ENCODE data around the gene DCST1. TPM values are rescaled to one million over a fixed set of nuclear protein-coding genes. Genes with fewer than 3 reads are reported as not detected.
A peak's percentile ranks its signal among the peaks of the same experiment; 100 is the strongest.

Gene DCST1
- polyA plus RNA-seq, 1 experiment = not detected

DNA sequence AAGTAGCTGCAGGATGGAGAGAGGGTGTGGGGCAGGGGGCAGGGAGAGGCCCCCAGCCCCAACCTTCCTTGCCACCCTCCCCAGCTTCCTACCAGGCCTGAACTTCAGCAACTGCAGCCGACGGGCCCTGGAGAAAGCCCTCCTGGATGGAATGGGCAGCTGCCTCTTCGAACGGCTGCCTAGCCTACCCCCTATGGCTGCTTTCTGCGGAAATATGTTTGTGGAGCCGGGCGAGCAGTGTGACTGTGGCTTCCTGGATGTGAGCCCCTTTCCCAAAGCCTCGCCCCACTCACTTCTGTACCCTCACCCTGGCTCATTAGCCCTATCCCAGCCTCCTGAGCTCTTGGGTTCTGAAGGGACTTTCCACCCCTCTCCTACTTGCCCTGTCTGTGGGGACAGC is 23.5 kb downstream of the DCST1 start:
- POLR2A ChIA-PET = no interaction called here
- H3K27ac ChIP-seq (ENCODE audit: low read depth, low read length) = no peak overlapping the region
- H3K4me3 ChIP-seq (ENCODE audit: low read depth, low read length) = no peak overlapping the region
- TF ChIP-seq, protein P1, sequence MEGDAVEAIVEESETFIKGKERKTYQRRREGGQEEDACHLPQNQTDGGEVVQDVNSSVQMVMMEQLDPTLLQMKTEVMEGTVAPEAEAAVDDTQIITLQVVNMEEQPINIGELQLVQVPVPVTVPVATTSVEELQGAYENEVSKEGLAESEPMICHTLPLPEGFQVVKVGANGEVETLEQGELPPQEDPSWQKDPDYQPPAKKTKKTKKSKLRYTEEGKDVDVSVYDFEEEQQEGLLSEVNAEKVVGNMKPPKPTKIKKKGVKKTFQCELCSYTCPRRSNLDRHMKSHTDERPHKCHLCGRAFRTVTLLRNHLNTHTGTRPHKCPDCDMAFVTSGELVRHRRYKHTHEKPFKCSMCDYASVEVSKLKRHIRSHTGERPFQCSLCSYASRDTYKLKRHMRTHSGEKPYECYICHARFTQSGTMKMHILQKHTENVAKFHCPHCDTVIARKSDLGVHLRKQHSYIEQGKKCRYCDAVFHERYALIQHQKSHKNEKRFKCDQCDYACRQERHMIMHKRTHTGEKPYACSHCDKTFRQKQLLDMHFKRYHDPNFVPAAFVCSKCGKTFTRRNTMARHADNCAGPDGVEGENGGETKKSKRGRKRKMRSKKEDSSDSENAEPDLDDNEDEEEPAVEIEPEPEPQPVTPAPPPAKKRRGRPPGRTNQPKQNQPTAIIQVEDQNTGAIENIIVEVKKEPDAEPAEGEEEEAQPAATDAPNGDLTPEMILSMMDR (IDR thresholded peaks at IDR 0.05; ENCODE audit: low read depth, low read length) = no peak
- no peaks in the 10 kb centered on the region; the same call in 1 of the 2 replicates for H3K9me3 ChIP-seq (ENCODE audit: control insufficient read depth, insufficient read depth, low read length)
- DNase-seq (ENCODE audit: low read depth, low spot score) = no peak
- CTCF ChIA-PET = no interaction called here
- H3K27me3 ChIP-seq (ENCODE audit: control insufficient read depth, insufficient read depth, low read length) = no peaks in the 10 kb centered on the region

DNA sequence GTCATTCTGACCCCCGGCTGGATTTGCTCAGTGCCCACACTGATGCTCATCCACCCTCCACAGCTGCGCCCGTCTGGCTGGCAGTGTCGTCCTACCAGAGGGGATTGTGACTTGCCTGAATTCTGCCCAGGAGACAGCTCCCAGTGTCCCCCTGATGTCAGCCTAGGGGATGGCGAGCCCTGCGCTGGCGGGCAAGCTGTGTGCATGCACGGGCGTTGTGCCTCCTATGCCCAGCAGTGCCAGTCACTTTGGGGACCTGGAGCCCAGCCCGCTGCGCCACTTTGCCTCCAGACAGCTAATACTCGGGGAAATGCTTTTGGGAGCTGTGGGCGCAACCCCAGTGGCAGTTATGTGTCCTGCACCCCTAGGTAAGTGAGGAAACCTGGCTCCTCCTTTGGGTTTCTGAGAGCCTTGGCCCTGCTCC is 24.2 kb downstream of the DCST1 start:
- TF ChIP-seq, protein P1 (IDR thresholded peaks at IDR 0.05; ENCODE audit: low read depth, low read length) = 0 out of 2 replicates have a peak, but pooled peaks have one; percentile 14
- Histone ChIP-seq H3K27ac (ENCODE audit: low read depth, low read length) (no peak overlapping the region), H3K4me3 (ENCODE audit: low read depth, low read length) (no peak overlapping the region), H3K27me3 (ENCODE audit: control insufficient read depth, insufficient read depth, low read length) (no peaks in the 10 kb centered on the region), H3K9me3 (ENCODE audit: control insufficient read depth, insufficient read depth, low read length) (no peaks in the 10 kb centered on the region; the same call in 1 of the 2 replicates)
- CTCF ChIA-PET = interaction anchor here (0.6 to 4.6 kb wide), 3 partner anchors 28 to 153 kb away, joined by 3 to 27 read pairs (median 4); no protein-coding TSS in a partner anchor
- no peak for DNase-seq (ENCODE audit: low read depth, low spot score)
- POLR2A ChIA-PET = no interaction called here

DNA sequence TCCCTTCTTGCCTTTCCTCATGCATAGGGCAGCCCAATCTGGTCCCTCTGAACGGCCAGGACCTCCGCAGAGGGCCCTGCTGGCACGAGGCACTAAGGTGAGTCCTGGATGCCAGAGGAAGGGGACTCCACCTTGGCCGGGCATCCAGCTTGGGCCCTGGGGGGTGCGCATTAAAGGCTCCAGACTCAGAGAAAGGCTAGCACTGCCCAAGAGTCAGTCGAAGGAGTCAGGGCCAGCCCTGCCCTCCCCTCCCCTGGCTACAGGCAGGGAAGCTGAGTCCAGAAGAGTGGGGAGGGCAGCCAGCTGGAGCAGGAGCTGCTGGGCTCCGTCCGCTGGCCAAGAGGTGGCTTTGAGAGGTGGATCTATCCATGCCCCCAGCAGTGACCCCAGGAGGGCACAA is 27.1 kb downstream of the DCST1 start:
- ChIA-PET POLR2A (no interaction called here), CTCF (interaction anchor here (0.6 to 4.6 kb wide), 11 partner anchors 9 to 581 kb away, joined by 3 to 29 read pairs (median 6); partner anchors contain the start of genes ADAM15, PBXIP1 and PMVK)
- no peaks in the 10 kb centered on the region; the same call in 1 of the 2 replicates for H3K9me3 ChIP-seq (ENCODE audit: control insufficient read depth, insufficient read depth, low read length)
- no peak overlapping the region for H3K4me3 ChIP-seq (ENCODE audit: low read depth, low read length)
- DNase-seq (ENCODE audit: low read depth, low spot score) = no peak
- TF ChIP-seq, protein P1 (IDR thresholded peaks at IDR 0.05; ENCODE audit: low read depth, low read length) = no peak
- H3K27ac ChIP-seq (ENCODE audit: low read depth, low read length) = no peak overlapping the region
- no peaks in the 10 kb centered on the region for H3K27me3 ChIP-seq (ENCODE audit: control insufficient read depth, insufficient read depth, low read length)

DNA sequence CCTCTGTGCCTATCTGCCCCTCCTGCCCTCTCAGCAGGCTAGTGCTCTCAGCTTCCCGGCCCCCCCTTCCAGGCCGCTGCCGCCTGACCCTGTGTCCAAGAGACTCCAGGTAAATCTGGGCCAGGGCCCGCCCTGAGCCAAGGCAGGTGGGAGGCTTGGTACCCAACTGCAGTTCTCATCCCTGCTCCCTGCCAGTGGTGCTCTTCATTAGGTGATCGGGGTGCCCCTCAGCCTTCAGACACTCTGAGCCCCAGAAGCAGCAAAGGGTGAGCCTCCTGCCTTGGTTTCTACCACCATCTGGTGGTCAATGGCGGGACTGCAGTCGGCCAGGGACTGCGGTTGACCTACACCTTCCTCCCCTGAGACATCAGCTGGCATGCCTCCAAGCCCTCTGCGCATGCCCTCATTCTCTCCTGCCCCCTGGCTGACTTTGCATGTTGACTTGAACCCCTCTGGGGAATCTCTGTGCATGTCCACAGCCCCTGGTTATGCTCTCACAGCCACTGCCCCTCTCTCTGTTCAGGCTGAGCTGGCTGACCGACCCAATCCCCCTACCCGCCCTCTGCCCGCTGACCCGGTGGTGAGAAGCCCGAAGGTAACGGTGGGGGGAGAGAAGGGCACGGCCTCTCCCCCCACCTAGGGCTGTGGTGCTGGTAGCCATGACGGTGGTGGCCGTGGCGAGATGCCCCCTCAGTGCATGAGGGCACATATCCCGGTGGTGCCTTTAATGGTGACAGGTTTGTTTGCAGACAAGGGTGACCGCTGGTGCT is 27.9 kb downstream of the DCST1 start:
- Histone ChIP-seq H3K9me3 (ENCODE audit: control insufficient read depth, insufficient read depth, low read length) (no peaks in the 10 kb centered on the region; the same call in 1 of the 2 replicates), H3K27ac (ENCODE audit: low read depth, low read length) (no peak overlapping the region), H3K4me3 (ENCODE audit: low read depth, low read length) (no peak overlapping the region), H3K27me3 (ENCODE audit: control insufficient read depth, insufficient read depth, low read length) (no peaks in the 10 kb centered on the region)
- TF ChIP-seq, protein P1 (IDR thresholded peaks at IDR 0.05; ENCODE audit: low read depth, low read length) = peak; percentile 98
- peak; percentile 55 for DNase-seq (ENCODE audit: low read depth, low spot score)
- ChIA-PET POLR2A (no interaction called here), CTCF (interaction anchor here (0.6 to 4.6 kb wide), 16 partner anchors 10 to 582 kb away, joined by 3 to 29 read pairs (median 4); partner anchors contain the start of genes ADAM15, PBXIP1 and PMVK)

DNA sequence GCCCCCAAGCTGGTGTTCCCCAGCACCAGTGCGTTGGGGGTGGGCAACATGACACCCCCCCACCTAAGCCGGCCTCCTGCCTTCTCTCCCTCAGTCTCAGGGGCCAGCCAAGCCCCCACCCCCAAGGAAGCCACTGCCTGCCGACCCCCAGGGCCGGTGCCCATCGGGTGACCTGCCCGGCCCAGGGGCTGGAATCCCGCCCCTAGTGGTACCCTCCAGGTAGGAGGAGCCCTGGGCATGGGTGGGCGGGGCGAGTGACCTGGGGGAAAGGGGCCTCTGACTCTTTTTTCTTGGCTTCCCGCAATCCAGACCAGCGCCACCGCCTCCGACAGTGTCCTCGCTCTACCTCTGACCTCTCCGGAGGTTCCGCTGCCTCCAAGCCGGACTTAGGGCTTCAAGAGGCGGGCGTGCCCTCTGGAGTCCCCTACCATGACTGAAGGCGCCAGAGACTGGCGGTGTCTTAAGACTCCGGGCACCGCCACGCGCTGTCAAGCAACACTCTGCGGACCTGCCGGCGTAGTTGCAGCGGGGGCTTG is 28.6 kb downstream of the DCST1 start:
- CTCF ChIA-PET = interaction anchor here (0.6 to 4.6 kb wide), 16 partner anchors 10 to 583 kb away, joined by 3 to 29 read pairs (median 4); partner anchors contain the start of genes ADAM15, PBXIP1 and PMVK
- no peak for DNase-seq (ENCODE audit: low read depth, low spot score)
- POLR2A ChIA-PET = no interaction called here
- Histone ChIP-seq H3K27me3 (ENCODE audit: control insufficient read depth, insufficient read depth, low read length) (no peaks in the 10 kb centered on the region), H3K9me3 (ENCODE audit: control insufficient read depth, insufficient read depth, low read length) (no peaks in the 10 kb centered on the region; the same call in 1 of the 2 replicates), H3K4me3 (ENCODE audit: low read depth, low read length) (no peak overlapping the region), H3K27ac (ENCODE audit: low read depth, low read length) (no peak overlapping the region)
- TF ChIP-seq, protein P1 (IDR thresholded peaks at IDR 0.05; ENCODE audit: low read depth, low read length) = no peak; the same call in 1 of the 2 replicates
